GM04503 (cell line): ENCODE data around the gene DCUN1D3.
"Not testable (repeated sequence)": the region's sequence is repeated elsewhere in the genome, so short reads cannot be mapped to it uniquely, and the experiment has no call there.

ENCODE experiments used
- DNase-seq: peaks from one replicate; pipeline ENCODE4 v3.0.0-alpha.2; 2012; ENCODE audit warnings: low read depth

Gene DCUN1D3

GRCh38 chr16:20900299-20901067 is at the start of gene DCUN1D3, which contains the start of gene LYRM1:
Gene DCUN1D3 (minus strand): TSS chr16:20900358. CDS start chr16:20862538, 37,820 bp downstream.
Gene LYRM1 (plus strand): TSS chr16:20900771. CDS start chr16:20915556, 14,785 bp downstream.
- DNase-seq, result peak; percentile 95

- DNase-seq, result no peak
Measured at GRCh38 chr16:20949660-20950059, 49.5 kb upstream of the DCUN1D3 start.

GRCh38 chr16:20948444-20948843 is 48.3 kb upstream of the DCUN1D3 start:
- no peak for DNase-seq

GRCh38 chr16:20946015-20946629 is 46.0 kb upstream of the DCUN1D3 start:
- no peak for DNase-seq

DNA sequence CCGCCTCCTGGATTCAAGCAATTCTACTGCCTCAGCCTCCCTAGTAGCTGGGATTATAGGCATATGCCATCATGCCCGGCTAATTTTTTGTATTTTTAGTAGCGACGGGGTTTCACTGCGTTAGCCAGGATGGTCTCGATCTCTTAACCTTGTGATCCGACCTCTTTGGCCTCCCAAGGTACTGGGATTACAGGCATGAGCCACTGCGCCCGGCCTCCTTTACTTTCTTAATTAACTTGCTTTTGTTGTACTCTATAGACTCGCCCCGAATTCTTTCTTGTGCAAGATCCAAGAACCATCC is 45.4 kb upstream of the DCUN1D3 start:
- not testable (repeated sequence) for DNase-seq

GRCh38 chr16:20944861-20945574 is 44.9 kb upstream of the DCUN1D3 start:
- no peak for DNase-seq

DNA sequence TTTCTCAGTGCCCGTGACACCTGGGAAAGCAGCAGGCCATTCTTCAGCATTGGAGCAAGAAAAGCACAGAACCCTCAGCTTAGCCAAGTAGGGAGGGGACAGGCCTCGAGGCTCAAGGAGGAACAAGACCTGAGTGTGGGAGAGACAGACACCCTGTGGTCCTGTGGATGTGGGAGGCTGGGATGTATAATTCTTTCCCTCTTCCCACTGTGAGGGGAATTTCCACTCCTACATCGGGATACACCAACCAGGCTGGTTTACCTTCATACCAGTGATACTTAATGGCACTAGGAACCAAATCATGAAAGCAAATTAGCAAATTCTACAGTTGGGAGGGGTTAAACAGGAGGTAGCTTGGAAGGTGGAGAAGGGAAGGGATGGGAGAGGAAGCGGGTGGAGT is 42.1 kb upstream of the DCUN1D3 start:
- no peak for DNase-seq

GRCh38 chr16:20941636-20941926 is 41.4 kb upstream of the DCUN1D3 start:
- no peak for DNase-seq

DNA sequence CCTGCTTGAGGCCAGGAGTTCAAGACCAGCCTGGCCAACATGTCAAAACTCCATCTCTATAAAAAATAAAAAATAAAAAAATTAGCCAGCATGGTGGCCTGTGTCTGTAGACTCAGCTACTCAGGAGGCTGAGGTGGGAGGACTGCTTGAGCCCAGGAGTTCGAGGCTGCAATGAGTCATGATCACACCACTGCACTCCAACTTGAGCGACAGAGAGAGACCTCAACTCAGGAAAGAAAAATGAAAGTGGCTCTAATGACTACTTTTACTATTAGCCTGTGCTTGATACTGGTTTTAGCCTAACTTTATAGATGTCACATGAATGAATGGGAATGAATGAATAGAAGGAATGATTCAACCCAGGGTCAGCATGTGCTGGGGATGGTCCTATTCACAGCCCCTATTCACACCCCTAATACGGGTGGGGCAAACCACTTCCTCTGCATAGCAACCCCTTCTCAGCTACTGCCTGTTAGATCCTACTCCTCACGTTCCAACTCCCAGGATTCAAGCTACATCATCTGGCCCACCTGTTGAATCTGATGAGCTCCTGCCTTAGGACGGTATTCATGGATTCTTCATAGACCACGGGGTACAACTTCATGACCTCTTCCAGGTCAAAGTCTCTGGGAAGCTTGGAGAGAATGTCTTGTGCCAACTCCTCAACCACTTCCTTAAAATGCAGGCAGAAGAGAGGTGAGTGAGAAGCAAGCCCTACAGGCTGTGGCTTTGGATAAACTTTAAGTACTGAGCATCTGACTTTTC is 40.9 kb upstream of the DCUN1D3 start:
- DNase-seq, result no peak

DNA sequence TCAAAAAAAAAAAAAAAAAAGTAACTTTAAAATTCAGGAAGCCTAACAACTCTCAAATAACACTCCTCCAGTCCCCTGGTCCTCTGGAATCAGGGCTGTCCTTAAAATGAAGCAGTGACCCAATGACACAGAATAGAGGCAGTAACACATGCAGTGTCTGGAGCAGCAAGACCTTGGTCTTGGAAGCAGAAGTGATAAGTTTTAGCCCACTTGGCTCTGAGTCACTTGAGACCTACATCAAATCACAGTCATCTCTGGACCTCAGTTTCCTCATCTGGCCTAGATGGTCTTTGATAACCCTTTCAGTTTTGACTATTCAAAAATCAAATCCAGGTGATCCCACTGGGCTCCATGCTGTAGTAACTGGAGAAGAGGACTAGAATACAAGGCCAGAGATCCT is 39.5 kb upstream of the DCUN1D3 start:
- DNase-seq, result no peak

GRCh38 chr16:20938426-20938825 is 38.3 kb upstream of the DCUN1D3 start:
- DNase-seq, result no peak

GRCh38 chr16:20937736-20938135 is 37.6 kb upstream of the DCUN1D3 start:
- no peak for DNase-seq

DNA sequence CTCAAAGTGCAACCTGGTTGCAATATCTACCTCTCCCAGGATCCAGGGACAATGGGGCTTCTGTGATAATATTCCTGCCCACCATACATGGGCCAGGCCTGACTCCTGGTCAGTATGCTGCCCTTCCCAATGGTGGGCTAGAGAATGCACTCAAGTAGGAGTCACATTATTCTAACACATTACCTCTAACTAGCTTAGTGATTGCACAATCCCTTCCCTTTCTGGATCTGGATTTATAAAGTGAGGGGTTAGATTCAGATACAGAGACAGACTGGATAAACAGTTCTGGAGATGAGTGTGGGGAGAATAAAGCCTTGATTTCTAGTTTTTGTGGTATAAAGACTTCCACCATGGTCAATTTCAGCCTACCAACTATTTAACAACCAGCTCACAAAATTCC is 33.4 kb upstream of the DCUN1D3 start:
- no peak for DNase-seq

GRCh38 chr16:20931066-20931600 is 31.0 kb upstream of the DCUN1D3 start:
- no peak for DNase-seq

GRCh38 chr16:20930365-20930690 is 30.2 kb upstream of the DCUN1D3 start:
- DNase-seq, result no peak

- DNase-seq, result not testable (repeated sequence)
Measured at GRCh38 chr16:20929676-20930364, 29.7 kb upstream of the DCUN1D3 start.

DNA sequence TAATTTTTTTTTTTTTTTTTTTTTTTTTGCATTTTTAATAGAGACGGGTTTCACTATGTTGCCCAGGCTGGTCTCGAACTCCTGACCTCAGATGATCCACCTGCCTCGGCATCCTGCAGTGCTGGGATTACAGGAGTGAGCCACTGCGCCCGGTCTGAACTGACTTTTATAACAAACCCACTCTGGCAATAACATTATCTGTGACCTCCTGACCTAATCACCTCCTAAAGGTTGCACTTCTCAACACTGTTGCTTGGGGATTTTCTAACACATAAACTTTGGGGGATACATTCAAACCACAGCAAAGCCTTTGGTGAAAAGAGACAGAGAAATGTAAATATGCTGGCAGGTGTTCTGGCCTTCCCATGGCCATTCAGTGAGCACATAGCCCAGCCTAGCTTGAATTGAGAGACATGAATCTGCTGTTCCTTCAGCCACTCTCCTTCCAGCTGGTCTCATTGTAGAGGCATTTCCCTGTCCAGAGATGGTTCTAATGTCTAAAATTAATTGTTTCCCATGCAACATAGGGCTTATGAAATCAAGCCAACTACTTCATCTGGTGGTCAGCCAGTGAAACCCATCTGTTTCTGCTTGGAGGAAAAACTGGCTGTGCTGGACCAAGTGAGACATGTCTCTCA is 28.7 kb upstream of the DCUN1D3 start:
- DNase-seq, result no peak

GRCh38 chr16:20925751-20926150 is 25.6 kb upstream of the DCUN1D3 start:
- no peak for DNase-seq

GRCh38 chr16:20923876-20924275 is 23.7 kb upstream of the DCUN1D3 start:
- no peak for DNase-seq

- no peak for DNase-seq
Measured at GRCh38 chr16:20920799-20921198, 20.6 kb upstream of the DCUN1D3 start.

DNA sequence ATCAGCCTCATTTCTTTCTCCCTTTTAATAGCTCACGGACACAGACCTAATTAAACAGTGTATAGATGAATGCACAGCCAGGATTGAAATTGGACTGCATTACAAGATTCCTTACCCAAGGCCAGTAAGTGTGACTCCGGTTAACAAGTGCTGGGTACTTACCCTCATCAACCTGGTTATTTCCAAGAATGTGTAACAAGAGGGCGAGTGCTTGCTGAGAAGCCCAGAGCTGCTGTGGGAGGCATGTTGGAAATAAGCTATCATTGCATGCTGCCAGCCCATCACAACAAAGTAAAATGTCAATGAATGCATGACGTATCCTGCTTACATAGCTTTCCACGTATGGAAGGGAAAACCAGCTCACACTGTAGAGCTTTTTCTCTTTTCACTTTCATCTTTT is 19.9 kb upstream of the DCUN1D3 start:
- no peak for DNase-seq
